ENCODE data around the gene TBX15.
"Not testable (repeated sequence)": the region's sequence is repeated elsewhere in the genome, so short reads cannot be mapped to it uniquely, and the experiment has no call there.

The TBX15 gene

GRCh38 chr1:118918940-118919259 lies 69.2 kb downstream of the TBX15 start:
- H3K27ac ChIP-seq (ENCODE audit: low read length), result peak overlapping the region; percentile 79; the same call in 1 of the 2 replicates
- peak overlapping the region; percentile 66 for H3K4me2 ChIP-seq (ENCODE audit: low read depth, low read length)
- H3K9me2 ChIP-seq (replicated peaks; ENCODE audit: insufficient read depth, low read length), result no peaks in the 10 kb centered on the region
- H3K4me3 ChIP-seq (ENCODE audit: low read length), result peak overlapping the region; percentile 15; the same call in 1 of the 2 replicates
- TF ChIP-seq EZH2phosphoT487 (IDR thresholded peaks at IDR 0.05; ENCODE audit: low read length) (no peak), CTCF (IDR thresholded peaks at IDR 0.05; ENCODE audit: low read length) (no peak), EZH2 (optimal IDR thresholded peaks at IDR 0.05; ENCODE audit: low read depth, low read length) (no peak)
- peak overlapping the region; percentile 16; the same call in 1 of the 2 replicates for H3K9ac ChIP-seq (ENCODE audit: low read length)
- no peak overlapping the region for H2AFZ ChIP-seq (ENCODE audit: low read length)
- H3K79me2 ChIP-seq (ENCODE audit: low read length), result no peaks in the 10 kb centered on the region
- no peaks in the 10 kb centered on the region for H3K36me3 ChIP-seq (replicated peaks; ENCODE audit: insufficient read depth, low read length)
- no peaks in the 10 kb centered on the region for H4K20me1 ChIP-seq (ENCODE audit: insufficient read depth, low read length)
- no peaks in the 10 kb centered on the region for H3K27me3 ChIP-seq (replicated peaks; ENCODE audit: insufficient read depth, low read length)
- H3K4me1 ChIP-seq (ENCODE audit: low read length), result peaks cover 17% of the 10 kb centered on the region
- H3F3A ChIP-seq (ENCODE audit: insufficient read depth, low read length), result no peaks in the 10 kb centered on the region; the same call in none of the 2 replicates
- DNase-seq, result peak; percentile 23
- no peaks in the 10 kb centered on the region for H3K9me3 ChIP-seq (replicated peaks; ENCODE audit: insufficient read depth, low read length)

- DNase-seq, result peak; percentile 30
- no peaks in the 10 kb centered on the region for H4K20me1 ChIP-seq (ENCODE audit: insufficient read depth, low read length)
- peaks cover 17% of the 10 kb centered on the region for H3K4me1 ChIP-seq (ENCODE audit: low read length)
- H3K4me2 ChIP-seq (ENCODE audit: low read depth, low read length), result peak overlapping the region; percentile 66
- no peaks in the 10 kb centered on the region for H3K79me2 ChIP-seq (ENCODE audit: low read length)
- peak overlapping the region; percentile 15; the same call in 1 of the 2 replicates for H3K4me3 ChIP-seq (ENCODE audit: low read length)
- H3K36me3 ChIP-seq (replicated peaks; ENCODE audit: insufficient read depth, low read length), result no peaks in the 10 kb centered on the region
- no peaks in the 10 kb centered on the region for H3K27me3 ChIP-seq (replicated peaks; ENCODE audit: insufficient read depth, low read length)
- peak overlapping the region; percentile 3; the same call in 1 of the 2 replicates for H2AFZ ChIP-seq (ENCODE audit: low read length)
- peak overlapping the region; percentile 16; the same call in 1 of the 2 replicates for H3K9ac ChIP-seq (ENCODE audit: low read length)
- no peaks in the 10 kb centered on the region for H3K9me3 ChIP-seq (replicated peaks; ENCODE audit: insufficient read depth, low read length)
- TF ChIP-seq CTCF (IDR thresholded peaks at IDR 0.05; ENCODE audit: low read length), result no peak
- no peak for TF ChIP-seq EZH2phosphoT487 (IDR thresholded peaks at IDR 0.05; ENCODE audit: low read length)
- no peak for TF ChIP-seq EZH2 (optimal IDR thresholded peaks at IDR 0.05; ENCODE audit: low read depth, low read length)
- no peaks in the 10 kb centered on the region; the same call in none of the 2 replicates for H3F3A ChIP-seq (ENCODE audit: insufficient read depth, low read length)
- H3K27ac ChIP-seq (ENCODE audit: low read length), result peak overlapping the region; percentile 79; the same call in 1 of the 2 replicates
- no peaks in the 10 kb centered on the region for H3K9me2 ChIP-seq (replicated peaks; ENCODE audit: insufficient read depth, low read length)
Measured at GRCh38 chr1:118918230-118918939, 69.8 kb downstream of the TBX15 start.

- not testable (repeated sequence) for H3K27me3 ChIP-seq (replicated peaks; ENCODE audit: insufficient read depth, low read length); H3K9me2 ChIP-seq (replicated peaks; ENCODE audit: insufficient read depth, low read length); H3K79me2 ChIP-seq (ENCODE audit: low read length); H3K27ac ChIP-seq (ENCODE audit: low read length); H3K36me3 ChIP-seq (replicated peaks; ENCODE audit: insufficient read depth, low read length); H4K20me1 ChIP-seq (ENCODE audit: insufficient read depth, low read length); H3K4me3 ChIP-seq (ENCODE audit: low read length); DNase-seq; H3F3A ChIP-seq (ENCODE audit: insufficient read depth, low read length); H3K9me3 ChIP-seq (replicated peaks; ENCODE audit: insufficient read depth, low read length); H3K9ac ChIP-seq (ENCODE audit: low read length); H2AFZ ChIP-seq (ENCODE audit: low read length); H3K4me2 ChIP-seq (ENCODE audit: low read depth, low read length)
- peaks cover 17% of the 10 kb centered on the region for H3K4me1 ChIP-seq (ENCODE audit: low read length)
Measured at GRCh38 chr1:118916346-118916745, 71.8 kb downstream of the TBX15 start.
